ENCODE data around the gene SPATA2L.
"Not testable (repeated sequence)": the region's sequence is repeated elsewhere in the genome, so short reads cannot be mapped to it uniquely, and the experiment has no call there.

SPATA2L gene

GRCh38 chr16:89689621-89690020, 11.9 kb downstream of the SPATA2L start:
- not testable (repeated sequence) for H3K27me3 ChIP-seq (ENCODE audit: control insufficient read depth, insufficient read depth, low read length); H3K9me3 ChIP-seq (ENCODE audit: control insufficient read depth, insufficient read depth, low read length); H3K4me3 ChIP-seq (ENCODE audit: low read length); H3K27ac ChIP-seq (ENCODE audit: low read length); DNase-seq (ENCODE audit: low read depth, low spot score); H3K4me1 ChIP-seq (ENCODE audit: control insufficient read depth, insufficient read depth, low read length)
- no CpG with 5 or more reads among the region's 4 CpGs for WGBS (ENCODE audit: insufficient coverage, insufficient read length)
- peaks cover 32% of the 10 kb centered on the region for H3K36me3 ChIP-seq (ENCODE audit: control insufficient read depth, insufficient read depth, low read length)

- H3K27ac ChIP-seq (ENCODE audit: low read length), result no peak overlapping the region
- H3K9me3 ChIP-seq (ENCODE audit: control insufficient read depth, insufficient read depth, low read length), result no peaks in the 10 kb centered on the region; the same call in 1 of the 2 replicates
- no peak for DNase-seq (ENCODE audit: low read depth, low spot score)
- WGBS (ENCODE audit: insufficient coverage, insufficient read length), result no CpG with 5 or more reads among the region's 13 CpGs
- H3K36me3 ChIP-seq (ENCODE audit: control insufficient read depth, insufficient read depth, low read length), result peaks cover 29% of the 10 kb centered on the region
- peaks cover 7% of the 10 kb centered on the region for H3K4me1 ChIP-seq (ENCODE audit: control insufficient read depth, insufficient read depth, low read length)
- no peak overlapping the region for H3K4me3 ChIP-seq (ENCODE audit: low read length)
- no peaks in the 10 kb centered on the region for H3K27me3 ChIP-seq (ENCODE audit: control insufficient read depth, insufficient read depth, low read length)
Observed at GRCh38 chr16:89689142-89689541, 12.4 kb downstream of the SPATA2L start.

DNA sequence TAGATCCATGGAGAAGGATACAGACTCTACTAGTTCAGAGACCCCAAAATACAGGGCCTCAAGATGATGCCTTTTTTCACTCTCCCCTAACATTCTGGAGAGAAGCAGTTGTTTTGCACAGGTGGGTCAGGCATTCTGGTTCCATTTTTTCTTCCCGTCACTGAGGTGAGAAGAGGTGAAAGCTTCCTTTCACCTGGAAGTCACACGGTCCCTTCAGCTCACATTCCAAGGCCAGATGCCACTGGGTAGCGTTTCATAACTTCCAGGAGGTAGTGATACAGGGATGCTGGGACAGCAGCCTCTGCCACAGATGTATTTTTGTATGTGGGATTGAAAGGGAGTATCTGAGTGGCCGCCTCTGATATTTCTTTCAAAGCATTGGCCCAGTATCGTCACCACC, 13.1 kb downstream of the SPATA2L start:
- H3K4me1 ChIP-seq (ENCODE audit: control insufficient read depth, insufficient read depth, low read length), result peaks cover 7% of the 10 kb centered on the region
- no peaks in the 10 kb centered on the region for H3K27me3 ChIP-seq (ENCODE audit: control insufficient read depth, insufficient read depth, low read length)
- H3K9me3 ChIP-seq (ENCODE audit: control insufficient read depth, insufficient read depth, low read length), result no peaks in the 10 kb centered on the region; the same call in 1 of the 2 replicates
- no peak overlapping the region for H3K4me3 ChIP-seq (ENCODE audit: low read length)
- peaks cover 23% of the 10 kb centered on the region for H3K36me3 ChIP-seq (ENCODE audit: control insufficient read depth, insufficient read depth, low read length)
- DNase-seq (ENCODE audit: low read depth, low spot score), result no peak
- H3K27ac ChIP-seq (ENCODE audit: low read length), result no peak overlapping the region
- WGBS (ENCODE audit: insufficient coverage, insufficient read length), result no CpG with 5 or more reads among the region's 5 CpGs

DNA sequence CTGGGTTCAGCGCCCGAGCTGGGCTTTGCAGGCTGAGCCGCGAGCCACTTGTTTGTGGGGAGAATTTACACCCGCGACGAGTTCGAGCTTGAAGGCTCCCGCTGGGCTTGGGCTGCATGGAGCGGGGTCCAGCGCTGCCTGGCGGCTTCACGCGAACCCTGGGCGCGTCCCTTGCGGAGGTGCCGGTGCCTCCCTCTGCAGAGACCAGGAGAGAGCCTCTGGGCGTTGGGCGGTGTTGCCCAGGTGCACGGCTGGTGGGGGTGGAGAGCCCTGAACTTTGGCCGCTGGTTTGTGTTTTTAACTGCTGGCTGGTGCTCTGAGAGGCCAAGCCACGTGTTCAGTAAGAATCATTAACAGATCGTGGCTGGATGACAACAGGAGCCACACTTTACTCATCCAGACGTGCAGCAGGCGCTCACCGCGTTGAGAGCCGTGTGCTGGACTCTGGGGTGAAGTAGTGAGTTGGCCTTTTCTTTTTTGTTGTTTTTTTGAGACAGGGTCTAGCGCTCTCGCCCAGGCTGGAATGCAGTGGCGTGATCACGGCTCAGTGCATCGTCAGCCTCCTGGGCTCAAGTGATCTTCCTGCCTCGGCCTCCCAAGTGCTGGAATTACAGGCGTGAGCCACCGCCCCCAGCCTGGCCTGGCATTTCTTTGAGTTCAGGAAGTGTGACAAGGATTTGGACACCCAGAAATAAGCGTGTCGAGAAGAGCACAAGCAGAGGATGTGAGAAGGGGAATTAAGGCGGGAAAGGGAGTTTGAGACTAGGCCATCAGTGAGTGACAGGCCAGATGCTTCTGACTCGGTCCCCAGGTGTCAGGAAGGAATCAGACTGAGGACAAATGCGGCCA, 14.2 kb downstream of the SPATA2L start:
- H3K4me1 ChIP-seq (ENCODE audit: control insufficient read depth, insufficient read depth, low read length), result peaks cover 7% of the 10 kb centered on the region
- H3K27ac ChIP-seq (ENCODE audit: low read length), result no peak overlapping the region
- H3K36me3 ChIP-seq (ENCODE audit: control insufficient read depth, insufficient read depth, low read length), result peaks cover 18% of the 10 kb centered on the region
- H3K27me3 ChIP-seq (ENCODE audit: control insufficient read depth, insufficient read depth, low read length), result no peaks in the 10 kb centered on the region
- H3K4me3 ChIP-seq (ENCODE audit: low read length), result peak overlapping the region; percentile 85
- no peaks in the 10 kb centered on the region; the same call in 1 of the 2 replicates for H3K9me3 ChIP-seq (ENCODE audit: control insufficient read depth, insufficient read depth, low read length)
- no CpG with 5 or more reads among the region's 42 CpGs for WGBS (ENCODE audit: insufficient coverage, insufficient read length)
- DNase-seq (ENCODE audit: low read depth, low spot score), result no peak

DNA sequence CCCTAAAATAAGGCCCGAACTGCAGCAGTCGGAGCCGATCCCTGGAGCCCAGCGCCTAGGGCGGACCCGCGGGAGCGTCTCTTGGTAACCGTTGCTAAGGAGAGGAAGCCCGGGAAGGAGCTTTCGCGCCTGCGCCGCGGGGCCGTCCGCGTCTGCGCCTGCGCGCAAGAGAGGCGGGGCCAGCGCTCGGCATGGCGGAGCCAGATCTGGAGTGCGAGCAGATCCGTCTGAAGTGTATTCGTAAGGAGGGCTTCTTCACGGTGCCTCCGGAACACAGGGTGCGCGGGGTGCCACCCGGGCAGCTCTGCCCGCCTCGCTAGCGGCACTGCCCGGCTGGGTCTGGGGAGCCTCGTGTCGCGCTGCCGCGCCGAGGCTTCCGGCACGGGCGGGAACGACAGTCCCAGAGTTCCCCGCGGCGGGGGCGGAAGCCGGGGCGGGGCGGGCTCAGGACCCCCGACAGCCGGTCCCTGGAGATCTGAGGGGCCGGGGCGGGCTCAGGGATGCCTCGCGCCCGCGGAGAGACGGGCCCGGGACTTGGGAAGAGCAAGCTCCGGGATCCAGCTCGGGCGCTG, 14.9 kb downstream of the SPATA2L start, which contains the start of gene CDK10:
CDK10 (plus strand) TSS at position 170 of the 572 bp plus-strand sequence; CDS start at position 192, 22 bp downstream.
- H3K4me3 ChIP-seq (ENCODE audit: low read length), result peak within 1 kb of the TSS; percentile 85
- no CpG with 5 or more reads among the region's 67 CpGs for WGBS (ENCODE audit: insufficient coverage, insufficient read length)
- peaks cover 13% of the 10 kb centered on the region for H3K36me3 ChIP-seq (ENCODE audit: control insufficient read depth, insufficient read depth, low read length)
- H3K27me3 ChIP-seq (ENCODE audit: control insufficient read depth, insufficient read depth, low read length), result no peaks in the 10 kb centered on the region
- DNase-seq (ENCODE audit: low read depth, low spot score), result peak; percentile 81
- peaks cover 7% of the 10 kb centered on the region for H3K4me1 ChIP-seq (ENCODE audit: control insufficient read depth, insufficient read depth, low read length)
- no peaks in the 10 kb centered on the region; the same call in 1 of the 2 replicates for H3K9me3 ChIP-seq (ENCODE audit: control insufficient read depth, insufficient read depth, low read length)
- no peak within 1 kb of the TSS for H3K27ac ChIP-seq (ENCODE audit: low read length)

DNA sequence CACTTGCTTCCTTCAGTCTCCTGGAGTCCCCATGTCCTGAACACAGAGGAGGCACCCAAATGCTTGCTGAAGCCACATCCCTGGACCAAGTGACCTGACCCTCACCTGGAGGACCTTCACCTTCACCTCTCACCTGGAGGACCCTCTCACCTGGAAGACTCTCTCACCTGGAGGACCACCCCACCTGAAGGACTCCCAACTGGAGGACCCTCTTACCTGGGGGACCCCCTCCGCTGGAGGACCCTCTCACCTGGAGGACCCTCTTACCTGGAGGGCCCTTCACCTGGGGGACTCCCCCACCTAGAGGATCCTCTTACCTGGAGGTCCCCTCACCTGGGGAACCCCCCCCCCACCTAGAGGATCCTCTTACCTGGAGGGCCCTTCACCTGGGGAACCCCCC, 15.6 kb downstream of the SPATA2L start:
- no peak for DNase-seq (ENCODE audit: low read depth, low spot score)
- peaks cover 7% of the 10 kb centered on the region for H3K4me1 ChIP-seq (ENCODE audit: control insufficient read depth, insufficient read depth, low read length)
- H3K27ac ChIP-seq (ENCODE audit: low read length), result no peak overlapping the region
- WGBS (ENCODE audit: insufficient coverage, insufficient read length), result no CpG with 5 or more reads among the region's 1 CpG
- no peaks in the 10 kb centered on the region; the same call in 1 of the 2 replicates for H3K9me3 ChIP-seq (ENCODE audit: control insufficient read depth, insufficient read depth, low read length)
- H3K27me3 ChIP-seq (ENCODE audit: control insufficient read depth, insufficient read depth, low read length), result no peaks in the 10 kb centered on the region
- H3K36me3 ChIP-seq (ENCODE audit: control insufficient read depth, insufficient read depth, low read length), result peaks cover 8% of the 10 kb centered on the region
- H3K4me3 ChIP-seq (ENCODE audit: low read length), result no peak overlapping the region

- Histone ChIP-seq H3K4me1 (ENCODE audit: control insufficient read depth, insufficient read depth, low read length) (no peaks in the 10 kb centered on the region), H3K4me3 (ENCODE audit: low read length) (no peak overlapping the region), H3K27ac (ENCODE audit: low read length) (no peak overlapping the region), H3K9me3 (ENCODE audit: control insufficient read depth, insufficient read depth, low read length) (no peaks in the 10 kb centered on the region; the same call in 1 of the 2 replicates), H3K36me3 (ENCODE audit: control insufficient read depth, insufficient read depth, low read length) (no peaks in the 10 kb centered on the region), H3K27me3 (ENCODE audit: control insufficient read depth, insufficient read depth, low read length) (no peaks in the 10 kb centered on the region)
- DNase-seq (ENCODE audit: low read depth, low spot score), result no peak
- no CpG with 5 or more reads among the region's 2 CpGs for WGBS (ENCODE audit: insufficient coverage, insufficient read length)
Observed at GRCh38 chr16:89678258-89678657, 23.2 kb downstream of the SPATA2L start.

- H3K4me1 ChIP-seq (ENCODE audit: control insufficient read depth, insufficient read depth, low read length), result no peaks in the 10 kb centered on the region
- no CpG with 5 or more reads among the region's 16 CpGs for WGBS (ENCODE audit: insufficient coverage, insufficient read length)
- DNase-seq (ENCODE audit: low read depth, low spot score), result no peak
Observed at GRCh38 chr16:89672177-89672941, 29.1 kb downstream of the SPATA2L start.

DNA sequence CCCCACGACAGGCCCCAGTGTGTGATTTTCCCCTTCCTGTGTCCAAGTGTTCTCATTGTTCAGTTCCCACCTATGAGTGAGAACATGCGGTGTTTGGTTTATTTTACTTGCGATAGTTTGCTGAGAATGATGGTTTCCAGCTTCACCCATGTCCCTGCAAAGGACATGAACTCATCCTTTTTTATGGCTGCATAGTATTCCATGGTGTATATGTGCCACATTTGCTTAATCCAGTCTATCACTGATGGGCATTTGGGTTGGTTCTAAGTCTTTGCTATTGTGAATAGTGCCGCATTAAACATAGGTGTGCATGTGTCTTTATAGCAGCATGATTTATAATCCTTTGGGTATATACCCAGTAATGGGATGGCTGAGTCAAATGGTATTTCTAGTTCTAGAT, 29.9 kb downstream of the SPATA2L start:
- H3K4me1 ChIP-seq (ENCODE audit: control insufficient read depth, insufficient read depth, low read length); H3K9me3 ChIP-seq (ENCODE audit: control insufficient read depth, insufficient read depth, low read length); H3K27ac ChIP-seq (ENCODE audit: low read length); H3K36me3 ChIP-seq (ENCODE audit: control insufficient read depth, insufficient read depth, low read length); H3K4me3 ChIP-seq (ENCODE audit: low read length); H3K27me3 ChIP-seq (ENCODE audit: control insufficient read depth, insufficient read depth, low read length); DNase-seq (ENCODE audit: low read depth, low spot score): not testable (repeated sequence)
- WGBS (ENCODE audit: insufficient coverage, insufficient read length), result no CpG with 5 or more reads among the region's 4 CpGs

More at GRCh38 chr16:89672177-89672941, 29.1 kb downstream of the SPATA2L start:
- H3K36me3 ChIP-seq (ENCODE audit: control insufficient read depth, insufficient read depth, low read length), result no peaks in the 10 kb centered on the region
- H3K4me3 ChIP-seq (ENCODE audit: low read length), result no peak overlapping the region
- no peak overlapping the region for H3K27ac ChIP-seq (ENCODE audit: low read length)
- H3K27me3 ChIP-seq (ENCODE audit: control insufficient read depth, insufficient read depth, low read length), result no peaks in the 10 kb centered on the region
- no peaks in the 10 kb centered on the region for H3K9me3 ChIP-seq (ENCODE audit: control insufficient read depth, insufficient read depth, low read length)
